ENCODE data around the gene EXOC3L1.

- TF ChIP-seq ZNF776 (tag by site-specific recombination; IDR thresholded peaks at IDR 0.05; ENCODE audit: borderline replicate concordance), result no peak
- TF ChIP-seq ZNF354C (tag by site-specific recombination; IDR thresholded peaks at IDR 0.05; ENCODE audit: borderline replicate concordance, low read depth), result no peak
- no peak for TF ChIP-seq GFI1B (tag by site-specific recombination; IDR thresholded peaks at IDR 0.05)
- TF ChIP-seq YY1 (tag by site-specific recombination; IDR thresholded peaks at IDR 0.05), result no peak
- TF ChIP-seq ZNF311 (tag by site-specific recombination; IDR thresholded peaks at IDR 0.05; ENCODE audit: borderline replicate concordance), result no peak
- no peak for TF ChIP-seq ZFP41 (tag by site-specific recombination; IDR thresholded peaks at IDR 0.05; ENCODE audit: borderline replicate concordance)
- TF ChIP-seq ZNF274 (IDR thresholded peaks at IDR 0.05; ENCODE audit: low read length), result no peak
- TF ChIP-seq ZNF274 (tag by site-specific recombination; IDR thresholded peaks at IDR 0.05; ENCODE audit: borderline replicate concordance), result no peak
- no peak for TF ChIP-seq CTCF (tag by site-specific recombination; IDR thresholded peaks at IDR 0.05)
- no peak for TF ChIP-seq ZSCAN30 (tag by site-specific recombination; IDR thresholded peaks at IDR 0.05)
- no peak for TF ChIP-seq WT1 (tag by site-specific recombination; IDR thresholded peaks at IDR 0.05)
- no peak for TF ChIP-seq ZNF155 (tag by site-specific recombination; IDR thresholded peaks at IDR 0.05)
- no peak for TF ChIP-seq ZNF26 (tag by site-specific recombination; IDR thresholded peaks at IDR 0.05)
Measured at GRCh38 chr16:67228034-67228785, 38.3 kb upstream of the EXOC3L1 start.

All from HEK293 (cell line).